Transverse colon (tissue), 4 donors: Measurements from ENCODE around the gene ENTHD1.

Experiments
- EP300 ChIP-seq: sonication (generic); formaldehyde crosslinking; IDR thresholded peaks from one replicate; pipeline ENCODE4 v1.6.1; 2017; ENCODE audit warnings: antibody characterized with exemption, low read depth
- POLR2AphosphoS5 ChIP-seq, 3 donors: sonication (generic); formaldehyde crosslinking; IDR thresholded peaks; one replicate each; pipeline ENCODE4 v1.6.1; 2016; ENCODE audit warnings: antibody characterized with exemption in 3 of 3
- TF ChIP-seq, protein P1 (sequence below), 5 experiments: fragments of 200-600 bp in 3 of 5; fragments of 450-650 bp in 2 of 5; sonication (generic) in 3 of 5; IDR thresholded peaks; 1 replicate in 2 of 5; 2 replicates in 3 of 5; pipeline ENCODE4 v1.5.1; 2016 to 2017; ENCODE audit warnings: antibody characterized with exemption in 5 of 5, inconsistent platforms in 3 of 5, mild to moderate bottlenecking in 2 of 5, moderate library complexity in 1 of 5

DNA sequence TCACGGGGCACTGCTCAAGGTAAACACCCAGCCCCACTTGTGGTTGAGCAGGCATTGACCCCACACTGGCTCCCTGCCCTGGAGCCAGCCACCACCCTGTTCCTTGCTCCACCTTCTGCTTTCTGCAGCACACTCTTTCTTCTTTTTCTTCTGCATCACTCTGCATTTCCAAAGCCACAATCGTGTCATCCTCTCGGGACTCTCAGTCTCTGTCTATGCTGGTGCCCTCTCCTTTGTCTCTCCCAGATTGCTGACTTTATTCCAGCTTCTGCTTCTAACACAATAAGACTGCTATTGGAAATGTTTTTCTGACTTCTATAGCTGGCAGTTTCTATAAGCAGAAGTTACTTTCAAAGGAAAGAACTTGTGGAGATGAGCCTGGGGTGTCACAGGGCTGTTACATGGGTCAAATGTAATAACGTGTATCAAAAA lies 21.8 kb upstream of the ENTHD1 start:
- TF ChIP-seq, protein P1, sequence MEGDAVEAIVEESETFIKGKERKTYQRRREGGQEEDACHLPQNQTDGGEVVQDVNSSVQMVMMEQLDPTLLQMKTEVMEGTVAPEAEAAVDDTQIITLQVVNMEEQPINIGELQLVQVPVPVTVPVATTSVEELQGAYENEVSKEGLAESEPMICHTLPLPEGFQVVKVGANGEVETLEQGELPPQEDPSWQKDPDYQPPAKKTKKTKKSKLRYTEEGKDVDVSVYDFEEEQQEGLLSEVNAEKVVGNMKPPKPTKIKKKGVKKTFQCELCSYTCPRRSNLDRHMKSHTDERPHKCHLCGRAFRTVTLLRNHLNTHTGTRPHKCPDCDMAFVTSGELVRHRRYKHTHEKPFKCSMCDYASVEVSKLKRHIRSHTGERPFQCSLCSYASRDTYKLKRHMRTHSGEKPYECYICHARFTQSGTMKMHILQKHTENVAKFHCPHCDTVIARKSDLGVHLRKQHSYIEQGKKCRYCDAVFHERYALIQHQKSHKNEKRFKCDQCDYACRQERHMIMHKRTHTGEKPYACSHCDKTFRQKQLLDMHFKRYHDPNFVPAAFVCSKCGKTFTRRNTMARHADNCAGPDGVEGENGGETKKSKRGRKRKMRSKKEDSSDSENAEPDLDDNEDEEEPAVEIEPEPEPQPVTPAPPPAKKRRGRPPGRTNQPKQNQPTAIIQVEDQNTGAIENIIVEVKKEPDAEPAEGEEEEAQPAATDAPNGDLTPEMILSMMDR (IDR thresholded peaks at IDR 0.05), result no peak
- TF ChIP-seq EP300 (no peak), POLR2AphosphoS5 (IDR thresholded peaks at IDR 0.05) (no peak)
